Measurements from ENCODE around the gene CDC42BPB.
"Not testable (repeated sequence)": the region's sequence is repeated elsewhere in the genome, so short reads cannot be mapped to it uniquely, and the experiment has no call there.

Gene CDC42BPB

DNA sequence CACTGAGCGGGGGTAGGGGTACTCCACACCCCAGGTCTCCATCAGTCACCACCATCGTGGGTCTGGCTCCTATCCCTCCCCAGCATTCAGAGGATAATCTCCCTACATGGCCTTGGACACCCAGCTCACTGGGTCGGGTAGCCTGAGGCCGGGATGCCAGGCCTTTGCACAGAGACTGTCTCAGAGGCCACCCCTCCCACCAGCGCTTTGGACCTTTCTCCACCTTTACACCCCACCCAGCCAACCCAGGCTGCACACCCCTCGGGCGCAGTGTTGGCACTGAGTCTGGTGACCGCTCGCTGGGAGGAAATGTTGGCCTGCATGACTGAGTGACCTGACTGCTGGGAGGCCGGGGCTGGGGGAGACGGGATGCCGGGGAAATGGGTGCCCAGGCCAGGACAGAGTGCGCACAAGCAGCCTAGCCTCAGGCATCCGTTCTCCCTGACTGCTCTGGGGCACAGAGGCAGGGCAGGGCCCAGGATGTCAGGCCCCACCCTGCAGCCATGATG is 16.1 kb upstream of the CDC42BPB start:
- no peak for DNase-seq (ENCODE audit: low read depth)

DNA sequence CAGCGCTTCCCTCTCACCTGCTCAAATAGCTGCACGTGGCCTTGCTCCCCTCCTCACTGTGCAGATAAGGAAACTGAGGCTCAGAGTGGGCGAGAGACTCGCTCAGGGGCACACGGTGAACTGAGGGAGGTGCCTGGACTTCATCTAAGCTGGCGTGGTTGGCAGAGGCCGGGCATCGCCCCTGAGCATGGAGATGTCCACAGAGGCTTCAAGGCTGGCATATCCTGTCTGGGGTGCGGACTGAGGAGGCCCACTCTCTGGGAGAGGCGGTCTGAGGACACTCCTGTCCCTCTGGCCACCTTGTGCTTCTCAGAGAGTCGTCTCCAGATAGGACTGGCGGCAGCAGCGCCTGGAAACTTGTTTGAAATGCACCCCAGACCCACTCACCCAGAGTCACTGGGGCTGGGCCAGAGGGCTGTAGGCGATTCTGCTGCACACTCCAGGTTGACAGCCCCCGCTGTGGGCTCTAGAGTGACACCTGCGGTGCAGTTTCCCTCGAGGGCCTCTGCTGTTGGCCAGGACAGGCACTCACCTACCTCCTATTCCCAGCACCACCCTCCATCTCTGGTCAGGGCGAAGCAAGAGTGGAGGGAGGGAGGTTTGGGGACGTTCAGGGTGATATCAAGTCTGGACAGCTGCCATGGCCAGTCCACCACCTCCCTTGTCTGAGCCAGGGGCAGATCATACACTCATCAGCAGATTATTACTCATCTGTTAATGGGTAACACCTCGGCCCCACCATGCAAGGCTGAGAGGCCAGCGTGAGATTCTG is 15.4 kb upstream of the CDC42BPB start:
- DNase-seq (ENCODE audit: low read depth): no peak

DNA sequence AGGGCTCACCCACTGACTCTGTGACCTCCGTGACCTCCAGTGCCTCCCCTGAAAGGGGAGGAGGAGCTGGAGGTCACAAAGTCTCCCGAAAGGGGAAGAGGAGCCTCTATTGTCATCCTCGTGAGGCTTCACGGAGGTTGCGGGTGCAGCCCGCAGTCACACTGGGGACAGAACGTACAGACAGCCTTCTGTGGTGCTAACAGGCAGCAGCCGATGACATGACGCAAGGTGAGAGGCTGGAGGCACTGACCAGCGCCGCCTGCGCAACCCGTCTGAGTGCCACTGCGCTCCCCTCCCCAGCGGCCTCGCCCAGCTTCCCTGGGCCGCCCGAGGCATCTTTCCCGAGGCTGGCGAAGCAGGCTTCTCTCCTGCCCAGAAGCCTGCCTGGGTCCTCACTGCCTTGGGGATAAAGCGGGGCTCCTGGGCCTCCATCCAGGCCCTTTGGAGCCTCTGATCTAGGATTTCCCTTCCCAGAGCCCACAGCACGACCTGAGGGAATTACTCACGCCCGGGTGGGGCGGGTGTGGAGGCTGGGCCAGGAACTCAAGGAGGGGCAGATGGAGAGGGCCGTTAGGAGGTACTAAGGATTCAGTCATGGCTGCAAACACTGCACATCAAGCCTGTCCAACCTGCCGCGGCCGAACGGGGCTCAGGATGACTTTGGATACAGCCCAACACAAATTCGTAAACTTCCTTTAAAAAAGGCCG is 14.3 kb upstream of the CDC42BPB start:
- DNase-seq (ENCODE audit: low read depth): no peak

DNA sequence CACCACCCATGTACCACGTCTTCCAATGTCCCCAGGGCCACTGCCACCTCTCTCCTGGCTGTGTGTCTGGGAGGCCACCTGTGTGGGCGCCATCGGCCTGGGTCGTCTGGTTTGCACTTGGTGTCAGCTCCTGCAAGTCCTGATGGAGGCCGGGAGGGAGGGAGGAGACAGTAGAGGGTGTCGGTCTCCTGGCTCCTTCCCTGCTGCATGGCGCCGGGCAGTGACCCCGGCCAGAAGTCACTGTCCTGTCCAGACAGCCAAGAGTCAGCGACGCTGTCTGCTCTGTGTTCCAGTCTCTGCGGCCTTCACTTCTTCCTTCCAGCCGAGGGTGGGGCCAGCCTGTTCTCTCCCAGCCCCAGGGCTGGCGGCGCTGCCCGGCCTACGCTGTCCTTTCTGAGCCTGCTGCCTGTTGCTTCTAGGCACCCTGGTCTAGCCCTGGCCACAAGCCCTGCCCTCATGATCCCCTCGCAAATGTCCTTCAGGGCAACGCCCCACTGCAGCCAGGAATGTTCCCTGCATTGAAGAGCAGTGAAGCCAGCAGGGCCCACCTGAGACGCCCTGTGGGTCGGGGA is 13.7 kb upstream of the CDC42BPB start:
- no peak for DNase-seq (ENCODE audit: low read depth)

DNA sequence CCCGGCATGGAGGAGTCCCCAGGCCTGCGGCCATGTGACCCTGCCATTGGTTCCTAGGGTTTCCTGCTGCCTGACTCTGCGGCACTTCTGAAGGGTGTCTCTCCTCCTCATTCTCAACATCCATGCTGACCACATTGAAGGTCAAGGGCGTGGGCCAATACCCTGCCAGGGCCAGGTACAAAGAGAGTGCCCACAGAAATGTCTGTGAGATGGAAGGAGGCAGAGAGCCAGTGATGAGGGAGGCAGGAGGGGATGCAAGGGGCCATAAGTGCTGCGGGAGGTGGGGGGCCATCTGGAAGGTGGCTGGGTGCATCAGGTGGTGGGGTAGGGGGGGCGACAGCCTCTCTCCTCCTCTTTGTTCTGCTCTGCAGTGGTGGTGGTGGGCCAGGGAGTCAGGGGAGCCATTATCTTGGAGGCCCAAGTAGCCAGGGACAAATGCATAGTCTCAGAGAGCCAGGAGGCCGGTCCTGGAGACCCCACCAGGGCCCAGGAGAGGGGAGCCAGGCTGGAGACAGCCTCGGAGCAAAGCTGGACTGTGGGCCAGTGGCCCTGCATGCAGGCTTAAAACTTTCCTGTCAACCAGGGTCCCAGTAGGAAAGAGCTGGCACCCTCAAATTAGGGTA is 13.0 kb upstream of the CDC42BPB start:
- no peak for DNase-seq (ENCODE audit: low read depth)

DNA sequence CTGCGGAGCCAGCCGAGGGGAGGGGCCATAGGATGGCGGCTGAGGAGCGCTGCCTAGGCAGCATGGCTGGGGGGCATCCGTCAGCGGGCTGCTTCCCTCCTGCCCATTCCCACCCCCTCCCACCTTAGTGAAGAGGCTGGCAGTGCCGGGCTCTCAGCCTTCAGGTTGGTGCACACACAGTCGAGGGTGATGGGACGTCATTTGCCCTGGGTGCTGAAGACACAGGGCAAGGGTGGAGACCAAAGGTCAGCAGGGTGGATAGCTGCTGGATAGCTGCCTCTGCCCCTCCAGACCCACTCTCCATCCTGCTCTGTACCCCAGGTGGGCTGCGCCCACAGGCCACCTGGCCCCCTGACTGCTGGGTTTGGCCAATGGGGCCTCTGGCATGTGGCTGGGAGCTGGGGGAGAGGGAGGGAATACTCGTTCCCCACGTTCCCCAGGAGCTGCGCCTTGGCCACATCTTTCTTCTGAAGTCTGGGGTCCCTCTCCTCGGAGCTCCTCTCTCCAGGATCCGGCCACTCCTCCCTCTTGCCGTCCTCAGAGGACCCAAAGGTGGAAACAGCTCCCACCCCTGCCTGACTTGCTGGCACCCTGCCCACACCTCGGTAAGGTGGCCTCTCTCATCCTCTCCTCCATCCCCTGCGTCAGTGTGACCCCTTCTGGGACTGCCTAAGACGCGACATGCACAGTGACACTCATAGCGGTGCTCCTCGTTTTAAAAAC is 11.2 kb upstream of the CDC42BPB start:
- no peak for DNase-seq (ENCODE audit: low read depth)

DNA sequence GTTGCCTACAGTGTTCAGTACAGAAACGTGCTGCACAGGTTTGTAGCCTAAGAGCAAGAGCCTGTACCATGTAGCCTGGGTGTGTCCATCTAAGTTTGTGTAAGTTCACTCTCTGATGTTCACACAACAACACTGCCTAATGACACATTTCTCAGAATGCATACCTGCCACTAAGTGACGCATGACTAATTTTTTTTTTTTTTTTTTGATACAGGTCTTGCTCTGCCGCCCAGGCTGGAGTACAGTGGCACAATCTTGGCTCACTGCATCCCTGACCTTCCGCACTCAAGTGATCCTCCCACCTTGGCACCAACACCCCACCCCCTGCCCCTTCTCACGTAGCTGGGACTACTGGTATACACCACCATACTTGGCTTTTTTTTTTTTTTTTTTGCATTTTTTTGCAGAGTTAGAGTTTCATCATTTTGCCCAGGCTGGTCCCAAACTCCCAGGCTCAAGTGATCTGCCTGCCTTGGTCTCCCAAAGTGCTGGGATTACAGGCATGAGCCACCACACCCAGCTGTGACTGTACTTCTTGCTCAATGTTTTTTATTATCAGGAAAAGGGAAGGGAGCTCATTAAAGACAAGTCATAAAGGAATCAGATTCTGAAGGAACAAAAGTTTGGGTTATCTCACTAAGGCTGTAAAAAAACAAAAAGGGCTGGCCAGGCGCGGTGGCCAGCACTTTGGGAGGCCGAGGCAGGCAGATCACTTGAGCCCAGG is 10.0 kb upstream of the CDC42BPB start:
- DNase-seq (ENCODE audit: low read depth): no peak

DNA sequence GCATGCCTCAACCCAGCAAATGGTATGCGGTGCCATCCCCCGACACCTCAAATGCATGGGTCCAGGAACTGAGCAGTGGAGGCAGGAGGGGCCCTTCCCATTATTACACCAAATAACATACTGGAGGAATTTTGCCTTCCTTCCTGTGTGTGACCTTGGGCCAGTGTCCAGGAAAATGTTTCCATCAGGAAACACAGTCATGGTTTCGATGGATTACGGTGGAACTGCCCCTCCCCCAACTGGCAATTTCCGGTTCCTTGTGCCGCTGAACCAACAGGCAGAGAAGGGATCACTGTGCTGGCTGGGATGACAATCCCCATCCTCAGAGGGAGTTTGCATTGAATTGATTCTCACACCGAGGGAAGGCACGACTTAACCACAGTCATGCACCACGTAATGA is 9.1 kb upstream of the CDC42BPB start:
- DNase-seq (ENCODE audit: low read depth): no peak

DNA sequence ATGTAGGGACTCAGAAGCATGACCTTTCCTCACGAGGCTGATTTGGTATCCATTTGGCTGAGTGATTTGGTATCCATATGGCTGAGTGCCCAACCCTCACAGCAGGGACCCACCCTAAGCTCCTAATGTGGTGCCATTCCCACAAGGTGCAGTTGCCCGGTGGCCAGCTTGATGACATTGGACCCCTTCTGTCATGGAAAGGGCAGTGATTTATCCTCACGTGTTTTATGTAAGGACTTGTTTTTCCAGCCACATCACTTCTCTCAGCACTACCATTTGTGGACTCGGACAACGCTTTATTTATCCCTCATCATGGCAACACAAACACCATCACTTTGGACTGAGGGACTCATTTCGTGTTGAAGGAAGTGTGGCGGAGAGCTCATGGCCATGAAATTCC is 8.5 kb upstream of the CDC42BPB start:
- no peak for DNase-seq (ENCODE audit: low read depth)

DNA sequence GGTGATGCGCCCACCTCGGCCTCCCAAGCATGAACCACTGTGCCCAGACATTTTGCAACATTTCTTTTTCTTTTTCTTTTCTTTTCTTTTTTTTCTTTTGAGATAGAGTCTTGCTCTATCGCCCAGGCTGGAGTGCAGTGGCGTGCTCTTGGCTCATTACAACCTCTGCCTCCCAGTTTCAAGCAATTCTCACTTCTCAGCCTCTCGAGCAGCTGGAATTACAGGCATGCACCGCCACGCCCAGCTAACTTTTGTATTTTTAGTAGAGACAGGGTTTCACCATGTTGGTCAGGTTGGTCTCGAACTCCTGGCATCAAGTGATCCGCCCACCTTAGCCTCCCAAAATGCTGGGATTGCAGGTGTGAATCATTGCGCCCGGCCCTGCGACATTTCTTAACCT is 7.6 kb upstream of the CDC42BPB start:
- no peak for DNase-seq (ENCODE audit: low read depth)

DNA sequence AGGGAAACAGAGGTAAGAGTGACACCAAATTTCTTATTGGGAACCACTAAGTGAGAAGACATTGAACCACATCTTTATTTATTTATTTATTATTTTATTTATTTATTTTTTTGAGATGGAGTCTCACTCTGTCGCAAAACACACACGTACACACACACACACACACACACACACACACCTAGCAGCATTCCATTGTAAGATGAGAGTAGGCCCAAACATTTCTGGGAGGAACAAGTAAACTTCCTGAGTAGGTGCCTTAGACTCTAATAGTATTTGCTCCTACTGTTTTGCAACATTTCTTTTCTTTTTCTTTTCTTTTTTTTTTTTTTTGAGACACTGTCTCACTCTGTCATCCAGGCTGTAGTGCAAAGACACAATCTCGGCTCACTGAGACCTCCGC is 7.1 kb upstream of the CDC42BPB start:
- DNase-seq (ENCODE audit: low read depth): no peak

DNA sequence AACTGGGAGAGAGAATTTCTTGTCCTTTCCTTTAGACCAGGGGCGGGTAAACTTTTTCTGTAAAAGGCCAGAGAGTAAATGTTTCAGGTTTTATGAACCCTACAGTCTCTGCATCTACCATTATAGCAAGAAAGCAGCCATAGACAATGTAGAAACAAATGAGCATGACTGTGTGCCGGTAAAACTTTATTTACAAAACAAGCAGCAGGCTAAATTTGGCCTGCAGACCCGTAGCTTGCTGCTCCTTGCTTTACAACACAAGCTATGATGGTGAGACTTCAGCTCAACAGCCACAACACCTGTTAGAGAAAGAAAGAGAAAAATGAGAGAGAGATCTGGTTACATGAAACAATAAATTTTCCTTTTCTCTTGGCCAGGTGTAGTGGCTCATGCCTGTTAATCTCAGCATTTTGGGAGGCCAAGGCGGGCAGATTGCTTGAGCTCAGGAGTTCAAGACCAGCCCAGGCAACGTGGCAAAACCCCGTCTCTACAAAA is 4.2 kb upstream of the CDC42BPB start:
- no peak for DNase-seq (ENCODE audit: low read depth)

DNA sequence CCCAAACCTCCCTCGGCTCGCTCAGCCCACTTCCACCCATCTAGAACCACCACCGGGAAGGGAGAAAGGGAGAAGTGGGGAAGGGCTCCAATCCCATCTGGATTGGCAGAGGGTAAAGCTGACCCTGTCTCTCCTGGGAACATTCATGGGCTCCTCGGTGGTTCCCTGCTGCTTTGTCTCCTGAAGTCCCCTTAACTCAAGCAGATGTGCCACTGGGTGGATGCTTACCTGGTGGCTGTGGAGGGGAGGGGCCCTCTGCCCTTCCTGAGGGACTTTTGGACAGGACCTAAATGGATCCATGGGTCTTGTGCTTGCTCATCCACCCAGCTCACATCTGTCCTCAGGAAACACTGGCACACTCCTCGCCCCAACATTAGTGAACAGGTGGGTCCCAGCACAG is 2.2 kb upstream of the CDC42BPB start:
- no peak for DNase-seq (ENCODE audit: low read depth)

DNA sequence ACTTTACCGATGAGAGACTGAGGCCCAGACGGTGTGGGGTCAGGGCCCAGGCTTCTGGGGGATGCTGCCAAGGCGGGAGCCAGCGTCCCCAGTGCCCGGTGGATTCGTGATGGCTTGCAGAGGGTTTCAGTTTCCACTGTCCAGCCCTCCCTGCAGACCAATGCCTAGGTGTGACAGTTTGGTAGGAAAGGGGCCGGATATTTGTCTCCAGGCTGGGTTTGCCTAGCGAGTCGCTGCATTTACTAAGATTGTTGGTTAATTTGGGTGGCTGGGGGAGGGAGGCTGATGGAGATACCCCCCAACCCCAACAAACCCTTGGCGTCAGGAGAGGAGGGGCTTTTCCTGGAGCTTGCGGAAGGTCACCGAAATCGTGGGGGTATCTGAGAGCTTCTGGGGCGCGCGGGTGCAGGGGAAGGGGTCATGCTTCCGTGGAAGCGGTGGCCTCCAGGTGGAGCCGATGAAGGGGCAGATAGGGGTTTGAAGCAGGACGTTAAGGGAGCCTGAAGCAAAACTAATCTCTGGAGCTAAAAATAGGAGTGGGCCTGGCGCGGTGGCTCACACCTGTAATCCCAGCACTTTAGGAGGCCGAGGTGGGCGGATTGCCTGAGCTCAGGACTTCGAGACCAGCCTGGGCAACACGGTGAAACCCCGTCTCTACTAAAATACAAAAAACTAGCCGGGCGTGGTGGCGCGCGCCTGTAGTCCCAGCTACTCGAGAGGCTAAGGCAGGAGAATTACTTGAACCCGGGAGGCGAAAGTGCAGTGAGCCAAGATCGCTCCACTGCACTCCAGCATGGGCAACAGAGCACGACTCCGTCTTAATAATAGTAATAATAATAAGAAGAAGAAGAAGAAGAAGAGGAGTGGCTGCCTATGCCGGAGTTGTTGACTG is 1.1 kb upstream of the CDC42BPB start:
- DNase-seq (ENCODE audit: low read depth): no peak

DNA sequence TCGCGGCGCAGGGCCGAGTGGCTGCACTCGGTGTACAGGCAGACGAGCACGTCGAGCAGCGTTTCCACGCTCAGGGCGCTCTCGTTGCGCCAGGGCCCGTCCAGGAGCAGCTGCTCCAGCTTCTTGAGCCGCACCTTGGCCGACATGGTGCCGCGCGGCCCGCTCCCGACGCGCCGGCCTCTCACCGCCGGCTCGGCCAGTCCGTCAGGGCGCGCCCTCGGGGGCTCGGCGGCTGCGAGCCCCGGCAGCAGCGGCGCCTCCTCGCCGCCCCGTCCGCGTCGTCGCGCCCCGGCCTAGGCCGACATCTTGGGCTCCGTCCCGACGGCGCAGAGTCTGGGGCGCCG is 349 bp downstream of the CDC42BPB start:
- DNase-seq (ENCODE audit: low read depth): no peak

DNA sequence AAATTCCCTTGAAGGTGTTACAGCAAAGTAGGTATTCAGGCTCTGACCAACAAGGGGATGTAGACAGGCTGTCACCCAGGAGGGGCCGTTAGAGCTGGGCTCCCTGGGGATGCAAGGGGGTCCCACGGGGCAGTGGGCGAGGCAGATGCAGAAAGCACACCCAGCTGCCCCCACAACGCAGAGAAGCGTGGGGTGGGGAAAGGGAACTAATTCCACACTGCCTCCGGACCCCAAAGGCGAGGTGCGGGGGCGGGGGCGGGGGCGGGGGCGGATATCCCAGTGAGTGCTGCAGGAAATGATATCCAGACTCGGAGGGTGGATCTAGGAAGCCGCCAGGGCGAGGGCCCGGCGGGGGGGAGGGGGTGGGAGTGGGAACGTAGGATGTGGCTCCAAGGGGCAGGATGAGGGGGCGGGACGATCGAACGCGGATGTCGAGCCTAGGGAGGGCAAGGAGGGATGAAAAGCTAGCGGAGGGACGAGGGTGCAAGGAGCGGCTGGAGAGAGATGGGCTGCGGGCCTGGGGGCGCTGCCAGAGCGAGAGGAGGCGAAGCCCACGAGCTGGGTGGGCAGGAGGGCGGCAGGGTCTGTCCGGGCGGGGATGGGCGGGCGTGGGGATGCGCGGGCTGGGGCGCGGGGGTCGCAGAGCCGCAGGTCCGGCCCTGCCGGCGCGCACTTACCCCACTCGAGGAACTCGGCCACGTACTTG is 874 bp downstream of the CDC42BPB start:
- no peak for DNase-seq (ENCODE audit: low read depth)

DNA sequence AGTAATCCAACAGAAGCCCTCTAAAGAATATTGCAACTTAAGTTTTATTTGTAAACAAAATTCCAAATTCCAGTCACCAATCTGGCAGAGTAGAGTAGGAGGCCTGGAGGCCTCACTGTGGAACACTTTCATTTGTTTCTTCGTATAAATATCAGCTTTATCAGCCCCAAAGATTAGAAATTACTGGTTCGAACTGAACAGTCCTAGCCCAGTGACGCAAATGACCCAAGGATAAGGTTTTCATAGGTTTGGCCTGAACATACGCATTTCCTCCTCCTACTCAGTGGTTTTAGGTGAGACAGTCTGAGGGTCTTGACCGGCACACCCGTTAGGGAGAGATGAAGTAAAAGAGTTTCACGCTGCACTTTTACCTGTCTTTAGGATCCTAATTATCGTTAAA is 1.7 kb downstream of the CDC42BPB start:
- no peak for DNase-seq (ENCODE audit: low read depth)

DNA sequence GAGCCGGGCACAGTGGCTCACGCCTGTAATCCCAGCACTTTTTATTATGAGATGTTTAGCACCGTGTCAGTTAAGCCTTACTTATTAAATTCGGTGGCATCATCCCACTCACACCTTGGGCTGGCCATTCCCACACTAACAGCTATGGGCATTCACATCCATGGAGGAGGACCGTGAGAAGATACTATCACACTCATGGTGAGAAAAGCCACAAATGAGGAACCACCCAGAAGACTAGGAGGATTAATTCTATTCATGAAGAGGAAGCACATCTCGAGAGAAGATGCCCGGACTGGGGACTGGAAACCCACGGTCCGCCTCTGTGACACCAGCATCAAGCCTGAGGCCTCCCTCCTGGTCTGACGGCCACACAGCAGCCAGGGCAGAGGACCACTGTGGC is 4.9 kb downstream of the CDC42BPB start:
- no peak for DNase-seq (ENCODE audit: low read depth)

DNA sequence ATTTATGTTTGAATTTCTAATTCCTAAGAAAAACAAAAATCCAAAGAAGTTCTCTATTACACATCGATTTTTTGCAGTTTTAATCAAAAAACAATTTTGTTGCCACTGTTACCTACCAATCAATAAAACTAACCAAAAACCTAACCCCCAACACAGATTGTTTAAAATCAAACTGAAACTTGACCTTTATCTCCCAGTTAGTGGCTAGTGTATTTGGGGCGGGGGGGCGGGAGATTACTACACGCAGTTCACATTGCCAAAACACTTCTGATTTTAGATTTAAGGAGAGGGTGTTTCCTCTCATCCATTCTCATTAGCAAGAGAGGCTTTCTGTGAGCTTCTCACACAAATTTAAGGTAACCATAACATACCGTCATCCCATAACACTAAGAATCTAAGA is 6.4 kb downstream of the CDC42BPB start:
- DNase-seq (ENCODE audit: low read depth): no peak

DNA sequence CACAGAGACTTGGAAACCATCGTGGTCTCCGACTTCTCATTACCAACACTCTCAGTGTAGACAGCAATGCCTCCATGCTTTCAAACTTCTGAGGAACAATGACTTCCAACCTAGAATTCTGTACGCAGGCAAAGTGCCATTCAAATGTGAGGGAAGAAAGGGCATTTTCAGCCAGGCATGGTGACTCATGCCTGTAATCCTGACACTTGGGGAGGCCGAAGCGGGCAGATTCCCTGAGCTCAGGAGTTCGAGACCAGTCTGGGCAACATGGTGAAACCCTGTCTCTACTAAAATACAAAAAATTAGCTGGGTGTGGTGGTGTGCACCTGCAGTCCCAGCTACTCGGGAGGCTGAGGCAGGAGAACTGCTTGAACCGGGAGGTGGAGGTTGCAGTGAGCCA is 9.9 kb downstream of the CDC42BPB start:
- DNase-seq (ENCODE audit: low read depth): not testable (repeated sequence)
